ENCODE measurements around the gene GPS1.

The GPS1 gene

DNA sequence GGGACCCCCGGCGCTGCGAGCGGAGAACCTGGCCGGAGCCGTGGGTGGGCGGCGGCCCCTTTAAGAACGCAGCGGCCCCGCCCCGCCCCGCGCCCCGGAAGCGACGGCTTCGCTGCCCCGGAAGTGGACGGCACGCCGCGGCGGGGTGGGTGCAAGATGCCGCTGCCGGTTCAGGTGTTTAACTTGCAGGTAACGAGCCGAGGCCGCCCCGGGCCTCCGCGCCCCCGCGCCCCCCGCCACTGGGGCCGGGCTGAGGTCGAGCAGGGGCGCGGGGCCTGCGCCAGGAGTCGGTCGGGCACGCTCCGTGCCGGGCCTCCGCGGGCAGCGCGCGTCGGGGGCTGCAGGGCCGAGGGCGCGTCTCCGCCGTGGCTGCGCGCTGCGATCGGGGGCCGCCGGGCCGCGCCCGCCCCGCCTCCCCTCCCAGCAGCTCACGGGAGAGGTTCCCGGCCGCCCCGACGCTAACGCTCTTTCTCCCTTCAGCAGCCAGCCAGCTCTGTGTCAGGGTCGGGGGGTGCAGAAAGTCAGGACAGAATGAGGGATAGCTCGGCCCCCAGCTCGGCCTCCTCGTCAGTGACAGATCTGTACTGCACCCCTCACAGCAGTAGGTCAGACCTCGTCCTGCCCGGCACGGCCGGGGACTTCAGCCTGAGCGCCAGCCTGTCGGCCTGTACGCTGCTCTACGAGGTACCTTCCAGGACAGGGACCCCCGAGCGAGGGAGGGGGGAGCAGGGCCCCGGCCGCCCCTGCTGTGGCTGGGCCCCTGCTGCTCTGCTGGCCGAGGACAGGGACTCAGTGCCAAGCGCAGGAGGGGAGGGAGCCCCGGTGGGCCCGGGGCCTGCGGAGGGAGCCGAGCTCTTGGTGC, at the start of gene GPS1, which contains the start of gene RFNG:
GPS1 (plus strand) TSS at position 123 of the 862 bp plus-strand sequence; CDS start at position 157, 34 bp downstream.
RFNG (minus strand) TSS at position 36 of the 862 bp plus-strand sequence. CDS start 45 bp downstream, outside the sequence.
- DNase-seq, result peak; percentile 86

DNA sequence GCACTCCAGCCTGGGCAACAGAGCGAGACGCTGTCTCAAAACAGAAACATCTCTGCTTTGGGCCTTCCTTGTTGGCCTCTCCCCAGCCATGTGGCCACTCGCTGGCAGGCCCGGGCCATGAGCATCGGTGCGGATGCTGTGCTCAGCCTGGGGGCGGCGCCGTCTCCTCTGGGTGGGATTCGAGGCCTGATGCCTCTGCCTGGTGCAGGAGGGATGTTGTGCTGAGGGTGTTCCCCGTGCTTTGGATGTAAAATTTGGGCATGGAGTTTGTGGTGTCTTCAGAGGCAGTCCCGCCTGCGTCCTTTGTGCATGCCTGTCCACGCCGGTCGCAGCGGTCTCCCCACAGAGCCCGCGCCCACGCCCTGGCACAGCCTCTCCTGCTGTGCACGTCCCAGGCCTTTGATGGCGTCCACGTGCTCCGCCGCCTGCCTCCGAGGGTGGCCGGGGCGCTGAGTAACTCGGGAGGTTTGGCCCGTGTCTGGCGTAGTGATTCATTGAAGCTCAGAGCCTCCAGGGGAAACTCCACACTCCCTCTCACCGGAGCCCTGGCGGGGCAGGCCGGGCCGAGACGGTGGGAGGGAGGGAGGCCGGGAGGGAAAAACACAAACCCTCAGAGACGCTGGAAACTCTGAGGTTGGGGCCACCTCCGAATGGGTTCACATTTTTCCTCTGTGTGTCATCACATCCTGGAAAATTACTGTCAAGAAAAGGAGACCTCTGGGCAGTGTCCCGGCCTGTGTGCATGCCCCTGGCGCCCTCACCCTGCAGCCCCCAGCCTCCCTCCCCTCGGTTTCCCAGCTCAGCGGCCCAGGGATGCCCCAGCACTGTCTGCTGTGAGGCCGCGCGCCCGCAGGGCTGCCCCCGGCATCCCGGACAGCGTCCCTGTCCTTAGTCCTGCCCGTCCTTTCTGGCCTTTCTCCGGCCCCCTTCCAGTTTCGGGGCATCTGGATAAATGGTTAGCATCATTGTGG, 48.0 kb upstream of the GPS1 start:
- DNase-seq, result no peak

DNA sequence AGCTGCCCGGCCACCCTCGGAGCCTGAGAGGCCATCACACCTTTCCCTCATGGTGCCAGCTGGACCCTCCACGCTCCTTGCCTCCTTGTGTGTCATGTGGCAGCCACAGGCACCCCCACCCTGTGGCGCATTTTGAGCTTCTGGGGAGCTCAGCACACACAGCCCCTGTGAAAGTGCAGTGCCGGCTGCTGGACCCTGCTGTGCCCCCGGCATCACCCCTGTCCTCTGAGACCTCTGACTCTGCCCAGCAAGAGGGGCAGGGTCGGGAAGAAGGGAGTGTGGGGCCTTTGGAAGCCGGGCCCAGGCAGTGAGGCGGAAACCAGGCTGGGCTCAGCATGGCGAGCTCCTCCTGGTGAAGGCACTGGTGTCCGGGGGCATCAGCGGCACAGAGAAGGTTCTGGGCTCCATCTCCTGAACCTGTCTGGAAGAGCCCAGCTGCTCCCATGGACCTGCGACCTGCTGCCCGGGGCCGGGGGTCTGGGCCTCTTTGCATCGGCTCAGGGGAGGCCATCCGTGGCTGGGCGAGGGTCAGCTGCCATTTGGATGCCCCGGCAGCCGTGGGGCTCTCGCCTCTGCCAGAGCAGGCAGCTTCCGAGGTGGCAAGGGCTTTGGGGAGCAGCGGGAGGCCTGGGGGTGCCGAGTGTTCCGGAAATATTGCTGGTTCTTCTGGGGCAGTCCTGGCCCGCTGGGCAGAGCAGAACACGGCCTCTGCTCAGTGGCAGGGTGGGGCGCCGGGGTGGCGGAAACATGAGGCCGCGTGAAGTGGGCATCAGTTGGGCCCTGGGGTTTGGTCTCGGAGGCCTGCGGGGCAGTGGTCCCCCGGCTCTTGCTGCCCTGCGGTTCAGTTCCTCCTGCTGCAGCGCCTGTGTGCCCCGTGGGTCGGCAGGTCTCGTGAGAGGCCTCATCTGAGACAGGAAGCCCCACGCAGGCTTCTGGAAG, 46.9 kb upstream of the GPS1 start:
- DNase-seq, result no peak

DNA sequence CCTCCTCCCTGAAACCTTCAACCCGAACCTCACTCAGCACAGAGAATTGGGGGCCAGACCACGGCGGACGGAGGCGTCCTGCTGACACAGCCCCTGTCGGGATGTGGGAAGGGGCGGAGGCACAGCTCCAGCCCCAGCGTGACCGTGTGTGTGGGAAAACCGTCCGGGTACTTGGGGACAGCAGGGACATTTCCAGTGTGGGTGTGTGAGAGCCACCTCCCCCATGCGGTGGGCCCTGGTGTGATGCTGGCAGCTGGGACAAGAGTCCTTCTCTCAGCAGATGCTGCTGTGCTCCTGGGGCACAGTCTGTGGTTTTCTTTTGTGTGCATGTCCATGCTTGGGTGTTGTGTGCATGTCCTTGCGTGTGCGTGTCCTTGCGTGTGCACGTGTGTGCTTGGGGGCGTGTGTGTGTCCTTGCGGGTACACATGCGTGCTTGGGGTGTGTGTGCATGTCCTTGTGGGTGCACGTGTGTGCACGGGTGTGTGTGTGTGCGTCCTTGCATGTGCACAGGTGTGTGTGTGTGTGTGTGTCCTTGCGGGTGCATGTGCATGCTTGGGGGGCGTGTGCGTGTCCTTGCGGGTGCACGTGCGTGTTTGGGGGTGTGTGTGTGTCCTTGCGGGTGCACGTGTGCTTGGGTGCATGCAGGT, 45.9 kb upstream of the GPS1 start:
- no peak for DNase-seq

DNA sequence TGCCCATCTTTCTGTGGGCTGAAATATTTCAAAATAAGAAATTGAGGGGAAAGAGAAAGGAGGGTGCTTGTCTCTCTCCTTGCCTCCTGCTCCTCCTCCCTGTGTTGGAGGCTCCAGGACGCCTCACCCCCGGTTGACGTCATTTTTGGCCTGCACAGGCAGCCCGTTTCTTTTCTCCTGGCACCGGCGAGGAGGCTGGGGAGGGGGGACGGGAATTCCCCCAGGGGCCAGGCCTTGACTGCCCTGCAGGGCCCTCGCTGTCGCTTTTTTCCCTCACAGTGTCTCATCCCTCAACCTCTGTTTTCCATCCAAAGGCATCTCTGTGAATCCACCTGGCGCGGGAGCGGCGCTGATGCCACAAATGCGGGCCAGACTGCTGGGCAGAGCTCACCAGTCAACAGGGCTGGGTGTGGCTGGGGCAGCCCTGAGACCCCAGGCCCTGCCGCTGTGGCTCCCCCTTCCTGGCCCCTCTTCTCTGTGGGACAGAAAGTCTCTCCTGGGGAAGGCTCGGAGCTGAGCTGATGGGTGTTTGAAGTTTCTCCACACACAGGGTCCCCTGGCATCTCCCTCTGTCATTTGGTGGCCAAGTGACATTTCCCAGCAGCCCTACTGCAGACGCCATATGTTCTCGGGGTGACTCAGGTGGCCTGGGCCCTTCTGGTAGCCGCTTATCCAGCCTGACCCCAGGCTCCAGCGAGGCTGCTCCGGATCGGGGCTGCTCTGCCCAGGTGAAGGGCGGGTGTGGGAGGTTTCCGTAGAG, 45.0 kb upstream of the GPS1 start:
- DNase-seq, result no peak

DNA sequence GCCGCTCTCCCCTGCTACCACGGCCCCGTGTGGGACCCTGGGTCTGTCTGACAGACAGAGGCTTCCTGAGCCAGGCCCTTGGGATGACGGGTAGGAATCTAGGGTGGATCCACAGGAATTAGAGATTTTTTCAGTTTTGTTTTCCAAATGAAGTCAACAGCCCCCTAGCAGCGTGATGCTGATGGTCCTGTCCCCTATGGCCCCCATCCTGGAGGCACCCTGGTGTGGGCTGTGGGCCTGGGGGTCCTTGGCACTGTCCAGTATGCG, 44.5 kb upstream of the GPS1 start:
- no peak for DNase-seq

DNA sequence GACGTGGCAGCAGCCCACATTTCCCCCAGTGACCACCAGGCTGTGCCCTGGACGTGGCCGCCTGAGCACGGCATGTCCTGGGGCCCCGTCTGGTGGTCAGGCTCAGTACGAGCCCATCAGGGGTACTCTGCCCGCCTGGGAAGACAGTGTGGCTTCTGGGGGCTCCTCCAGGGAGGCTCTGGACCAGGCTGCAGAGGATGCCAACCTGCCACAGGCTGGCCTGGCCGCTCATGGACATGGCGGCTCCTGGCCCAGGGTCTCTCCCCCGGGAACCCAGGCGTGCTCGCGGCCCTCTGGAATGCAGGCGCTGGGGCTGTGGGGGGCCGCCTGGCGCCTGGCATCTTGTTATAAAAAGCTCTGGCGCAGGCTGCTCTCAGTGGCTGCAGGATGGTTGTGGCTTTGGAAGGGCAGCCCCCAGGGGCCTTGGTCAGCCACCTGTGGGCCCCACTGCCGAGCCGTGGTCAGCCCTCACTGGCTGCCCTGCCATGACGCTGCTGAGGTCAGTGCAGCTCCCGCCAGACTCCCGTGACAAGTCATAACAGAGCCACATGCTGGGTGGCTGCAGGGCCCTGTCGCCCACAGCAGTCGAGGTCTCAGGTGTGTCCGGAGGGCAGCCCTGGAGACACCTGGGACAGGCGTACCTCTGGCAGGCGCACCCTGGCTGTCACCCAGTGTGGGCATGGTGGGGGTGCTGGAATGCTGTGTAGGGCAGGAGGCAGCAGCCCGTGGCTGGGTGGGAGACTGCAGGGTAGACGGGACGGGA, 44.0 kb upstream of the GPS1 start:
- no peak for DNase-seq

DNA sequence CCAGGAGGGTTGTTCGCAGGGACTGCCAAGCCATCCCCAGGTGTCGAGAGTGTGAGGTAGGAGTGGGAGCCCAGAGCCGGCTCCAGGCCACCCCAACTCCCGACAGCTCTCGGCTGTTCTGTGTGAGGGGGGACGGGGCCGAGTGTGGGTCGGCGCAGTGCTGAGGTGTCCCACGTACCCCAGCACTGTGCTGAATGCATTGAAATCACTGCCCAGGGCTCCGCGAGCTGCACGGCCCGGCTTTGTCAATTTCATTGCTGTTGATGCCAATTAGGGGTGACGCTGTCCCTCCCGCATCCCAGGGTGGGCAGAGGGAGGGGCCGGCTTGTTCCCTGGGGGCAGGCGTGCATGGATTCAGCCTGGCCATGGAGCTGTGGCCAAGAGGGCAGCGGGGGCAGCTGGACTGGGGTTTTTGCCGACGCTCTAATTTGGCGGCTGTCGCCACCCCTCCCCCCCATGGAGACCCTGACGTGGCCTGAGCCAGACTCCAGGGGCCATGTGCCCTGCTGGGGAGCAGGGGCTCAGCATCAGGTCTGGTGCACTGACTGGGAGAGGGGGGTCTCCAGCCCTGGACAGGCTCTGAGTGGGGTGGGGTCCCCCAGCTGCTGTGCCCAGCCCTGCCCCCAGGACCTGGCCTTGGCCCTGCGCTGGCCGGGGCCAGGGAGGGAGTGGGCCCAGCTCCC, 43.3 kb upstream of the GPS1 start:
- no peak for DNase-seq

DNA sequence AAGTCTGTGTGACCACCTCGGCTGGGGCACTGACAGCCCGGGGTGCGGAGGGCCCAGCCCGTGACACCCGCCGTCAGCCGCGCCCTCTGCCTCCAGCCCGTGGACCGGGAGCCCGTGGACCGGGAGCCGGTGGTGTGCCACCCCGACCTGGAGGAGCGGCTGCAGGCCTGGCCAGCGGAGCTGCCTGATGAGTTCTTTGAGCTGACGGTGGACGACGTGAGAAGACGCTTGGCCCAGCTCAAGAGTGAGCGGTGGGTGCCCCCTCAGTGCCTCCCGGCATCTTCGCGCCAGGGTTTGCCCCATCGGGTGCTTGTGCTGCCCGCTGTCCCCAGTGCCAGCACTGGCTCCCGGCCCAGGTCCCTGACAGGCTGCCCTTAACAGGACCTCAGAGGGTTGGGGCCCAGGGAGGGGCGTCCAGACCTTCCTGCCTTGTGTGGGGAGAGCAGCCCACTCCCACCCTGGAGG, 42.7 kb upstream of the GPS1 start:
- no peak for DNase-seq

DNA sequence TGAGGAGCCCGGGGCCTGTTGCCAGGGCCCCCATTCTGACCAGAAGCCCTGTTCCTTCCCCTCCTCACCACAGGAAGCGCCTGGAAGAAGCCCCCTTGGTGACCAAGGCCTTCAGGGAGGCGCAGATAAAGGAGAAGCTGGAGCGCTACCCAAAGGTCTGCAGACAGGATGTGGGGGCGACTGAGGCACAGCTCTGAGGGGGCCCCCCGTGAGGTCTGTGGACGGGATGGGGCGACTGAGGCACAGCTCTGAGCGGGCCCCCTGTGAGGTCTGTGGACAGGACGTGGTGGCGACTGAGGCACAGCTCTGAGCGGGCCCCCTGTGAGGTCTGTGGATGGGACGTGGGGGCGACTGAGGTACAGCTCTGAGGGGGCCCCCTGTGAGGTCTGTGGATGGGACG, 42.3 kb upstream of the GPS1 start:
- no peak for DNase-seq

DNA sequence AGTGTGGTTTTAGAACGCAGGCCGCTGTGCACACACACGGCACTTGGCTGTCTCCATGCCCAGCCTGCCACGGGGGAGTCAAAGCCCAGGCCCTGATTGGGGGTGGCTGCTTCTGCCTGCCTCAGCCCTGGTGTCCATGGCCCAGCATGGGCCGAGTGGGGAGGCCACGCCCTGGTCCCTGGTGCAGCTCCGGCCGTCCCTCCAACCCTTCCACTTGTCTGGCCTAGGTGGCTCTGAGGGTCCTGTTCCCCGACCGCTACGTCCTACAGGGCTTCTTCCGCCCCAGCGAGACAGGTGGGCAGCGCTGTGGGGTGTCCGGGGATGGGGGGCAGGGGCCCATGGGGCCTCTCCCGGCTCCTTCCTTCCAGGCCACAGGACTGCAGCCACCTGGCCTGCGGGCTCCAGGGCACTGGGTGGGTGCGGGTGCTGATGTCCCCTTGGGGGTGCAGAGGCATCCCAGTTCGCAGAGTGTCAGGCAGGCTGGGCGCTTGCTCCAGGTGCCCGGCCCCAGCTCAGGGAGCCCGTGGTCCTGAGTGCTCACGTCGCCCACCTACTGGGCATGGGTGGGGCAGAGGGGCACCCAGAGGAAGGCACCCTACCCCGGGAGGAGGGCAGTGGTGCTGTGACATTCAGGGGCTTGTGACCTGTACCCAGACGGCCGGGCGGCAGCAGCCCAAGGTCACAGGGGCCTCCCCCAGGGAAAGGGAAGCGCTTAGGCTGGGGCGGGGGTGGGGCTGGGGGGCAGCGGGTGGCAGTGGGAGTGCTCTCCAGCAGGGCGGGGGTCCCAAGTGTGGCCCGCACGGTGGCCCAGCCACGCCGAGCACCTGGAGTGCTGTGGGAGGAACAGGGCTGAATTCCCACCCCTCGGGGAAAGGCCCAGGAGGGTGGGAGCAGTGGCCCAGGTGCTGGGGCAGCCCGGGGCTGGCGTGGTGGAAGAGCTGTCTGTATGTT, 40.8 kb upstream of the GPS1 start:
- DNase-seq, result no peak

DNA sequence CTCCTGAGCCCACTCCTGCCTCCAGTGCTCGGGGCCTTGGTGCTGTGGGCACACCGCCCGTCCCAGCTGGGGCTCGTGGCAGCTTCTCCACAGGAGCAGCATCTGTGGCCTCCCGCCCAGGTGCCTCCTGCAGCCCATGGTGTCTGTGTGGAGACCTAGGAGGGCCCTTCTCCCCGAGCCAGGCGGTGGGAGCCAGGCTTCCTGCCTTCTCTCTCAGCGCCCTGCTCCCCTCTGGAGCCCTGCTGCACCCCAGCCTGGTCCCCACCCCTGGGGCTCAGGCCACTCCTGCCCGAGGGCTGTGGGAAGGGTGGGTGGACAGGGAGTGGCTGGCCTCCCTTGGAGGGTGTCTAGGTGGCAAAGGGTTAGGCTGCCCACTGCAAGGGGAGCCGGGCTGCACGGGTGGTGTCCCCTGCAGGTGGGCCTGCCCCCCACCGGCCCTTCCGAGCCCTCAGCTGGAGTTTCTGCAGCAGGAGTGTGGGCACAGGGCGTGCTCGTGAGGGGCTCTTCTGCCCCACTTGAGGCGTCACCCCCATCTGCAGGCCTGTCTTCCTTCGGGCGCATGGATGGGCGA, 40.0 kb upstream of the GPS1 start:
- DNase-seq, result no peak

DNA sequence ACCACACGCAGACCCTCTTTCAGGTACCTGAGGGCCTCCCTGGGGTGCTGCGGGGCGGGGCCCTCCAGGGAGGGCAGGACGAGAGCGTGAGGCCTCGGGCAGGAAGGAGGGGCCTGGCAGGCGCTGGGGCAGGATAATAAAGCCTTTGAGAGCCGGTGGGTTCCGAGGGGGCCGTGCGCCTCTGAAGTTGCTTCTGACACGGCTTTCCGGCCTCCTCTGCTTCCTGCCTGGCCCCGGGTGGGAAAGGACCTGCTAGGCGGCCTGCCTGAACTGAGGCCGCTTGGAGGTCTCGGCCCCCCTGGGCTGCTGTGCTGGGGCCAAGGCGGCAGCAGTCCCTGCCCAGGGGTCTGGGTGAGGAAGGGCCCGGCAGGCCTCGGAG, 39.4 kb upstream of the GPS1 start:
- no peak for DNase-seq

DNA sequence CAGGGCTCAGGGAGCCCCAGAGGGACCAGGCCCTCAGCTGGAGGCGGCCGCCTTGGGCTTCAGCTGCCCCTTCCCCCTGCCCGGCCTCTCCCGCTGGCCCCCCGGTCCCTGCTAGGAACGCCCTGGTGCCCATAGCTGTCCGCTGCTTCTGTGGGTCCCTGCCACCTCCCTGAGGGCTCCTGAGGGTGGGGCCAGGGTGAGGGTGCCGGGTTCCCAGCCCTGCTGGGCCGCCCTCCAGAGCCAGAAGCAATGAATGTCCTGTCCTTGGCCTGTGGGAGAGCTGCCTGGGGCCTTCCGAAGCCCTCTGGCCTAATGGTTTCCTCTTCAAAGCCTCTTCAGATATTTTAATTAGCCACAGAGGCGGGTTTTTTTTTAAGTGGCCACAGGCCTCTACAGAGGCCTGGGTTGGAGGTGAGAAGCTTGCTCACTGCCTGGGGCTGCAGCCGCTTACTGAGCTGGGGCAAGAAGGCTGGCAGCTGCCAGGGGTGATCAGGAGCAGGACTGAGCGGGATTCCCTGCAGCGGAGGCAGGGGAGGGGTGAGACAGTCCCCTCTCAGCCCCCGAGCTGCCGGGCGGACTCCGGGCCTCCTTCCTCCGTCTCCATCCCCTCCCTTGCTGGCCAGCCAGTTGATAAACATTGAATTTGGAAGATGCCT, 38.9 kb upstream of the GPS1 start:
- no peak for DNase-seq

DNA sequence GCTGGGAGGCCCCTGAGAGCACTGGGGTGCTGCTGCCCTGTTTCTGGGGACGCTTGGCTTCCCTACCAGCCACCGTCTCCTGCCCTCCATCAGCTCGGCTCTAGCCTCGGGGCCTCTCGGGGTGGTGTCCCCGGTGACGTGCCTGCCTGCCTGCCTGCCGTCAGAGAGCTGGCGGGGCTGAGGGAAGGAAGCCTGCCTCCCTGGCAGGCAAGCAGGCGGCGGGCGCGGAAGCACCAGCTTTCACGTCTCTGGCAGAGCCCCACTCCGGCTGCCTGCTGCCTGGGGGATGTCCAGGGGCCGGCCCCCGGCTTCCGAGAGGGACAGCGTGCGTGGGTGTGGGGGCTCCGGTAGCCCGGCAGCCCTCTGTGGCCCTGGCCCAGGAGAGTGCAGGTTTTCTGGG, 38.4 kb upstream of the GPS1 start:
- DNase-seq, result no peak

DNA sequence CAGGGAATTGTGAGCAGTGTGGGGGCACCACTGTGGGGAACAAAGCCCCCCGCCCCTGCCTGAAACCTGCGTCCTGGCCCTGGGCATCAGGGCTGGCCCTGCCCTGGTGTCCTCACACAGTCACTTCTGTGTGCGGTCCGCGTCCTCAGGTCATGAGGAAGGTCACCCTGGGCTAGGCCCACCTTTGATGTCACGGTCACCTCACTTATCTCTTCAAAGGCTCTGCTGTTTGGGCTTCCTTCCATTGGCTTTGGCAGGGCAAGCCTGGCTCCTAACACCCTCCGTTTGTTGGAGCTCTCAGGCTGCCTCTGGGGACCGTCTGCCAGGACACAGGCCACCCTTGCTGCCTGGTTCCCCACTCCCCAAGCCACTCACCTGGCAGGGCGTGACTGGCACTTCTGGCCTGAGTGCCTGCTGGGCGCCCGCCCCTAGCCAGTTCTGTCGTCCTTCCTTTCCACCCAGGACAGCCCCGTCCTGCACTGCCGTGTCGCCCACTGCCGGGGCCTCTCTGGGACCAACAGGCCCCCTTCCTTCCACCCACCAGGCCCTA, 37.9 kb upstream of the GPS1 start:
- no peak for DNase-seq

DNA sequence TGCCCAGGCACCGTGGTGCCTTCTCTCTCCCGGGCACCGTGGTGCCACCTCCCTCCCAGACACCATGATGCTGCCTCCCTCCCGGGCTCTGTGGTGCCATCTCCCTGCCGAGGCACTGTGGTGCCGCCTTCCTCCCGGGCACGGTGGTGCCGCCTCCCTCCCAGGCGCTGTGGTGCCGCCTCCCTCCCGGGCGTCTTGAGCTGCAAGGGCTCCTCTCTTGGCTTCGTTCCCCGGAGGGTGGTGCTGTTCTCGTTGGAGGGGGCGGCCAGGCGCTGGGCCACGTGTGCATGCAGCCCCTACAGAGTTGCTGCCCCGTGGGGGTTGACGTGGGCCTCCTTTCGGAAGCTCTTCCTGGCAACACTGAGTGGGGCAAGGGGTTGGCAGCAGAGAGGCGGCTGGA, 37.3 kb upstream of the GPS1 start:
- peak; percentile 63 for DNase-seq

DNA sequence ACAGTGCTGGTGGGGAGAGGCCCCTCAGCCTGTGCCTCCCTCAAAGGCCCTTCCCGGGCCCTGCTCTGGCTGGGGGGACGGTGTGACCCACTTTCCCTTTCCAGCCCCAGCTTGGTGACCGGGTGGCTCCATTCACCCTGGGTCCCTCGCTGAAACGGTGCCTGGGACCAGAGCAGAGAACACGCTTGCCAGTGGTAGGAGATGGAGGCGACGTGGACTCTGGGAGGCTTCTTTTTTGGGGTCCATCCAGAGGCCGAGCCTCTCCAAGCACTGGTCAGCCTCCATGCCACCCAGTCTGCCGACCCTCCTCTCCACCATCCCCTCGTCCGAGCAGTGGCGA, 36.8 kb upstream of the GPS1 start:
- DNase-seq, result no peak

All from NCI-H69 (cell line).